Measurements from ENCODE around the gene LHX3. TPM values are rescaled to one million over a fixed set of nuclear protein-coding genes. Genes with fewer than 3 reads are reported as not detected.
A peak's percentile ranks its signal among the peaks of the same experiment; 100 is the strongest.

LHX3 gene
- total RNA-seq, 2 donors from 2014 or later: not detected

GRCh38 chr9:136172412-136173079, 32.4 kb downstream of the LHX3 start:
- Histone ChIP-seq H3K9me3 (no peaks in the 10 kb centered on the region), H3K4me1 (ENCODE audit: control insufficient read depth in 1 of 2, low read depth in 2 of 2) (no peaks in the 10 kb centered on the region), H3K4me3 (no peak overlapping the region), H3K36me3 (no peaks in the 10 kb centered on the region), H3K27me3 (replicated peaks; ENCODE audit: insufficient read depth) (no peaks in the 10 kb centered on the region), H3K27ac (no peak overlapping the region)
- ATAC-seq (ENCODE audit: insufficient number of reproducible peaks, low FRiP score, low read depth): no peak
- no peak for DNase-seq (ENCODE audit: low spot score)
- no peak for TF ChIP-seq CTCF (IDR thresholded peaks at IDR 0.05)

- TF ChIP-seq CTCF (IDR thresholded peaks at IDR 0.05): no peak
- H3K27ac ChIP-seq: no peak overlapping the region
- no peaks in the 10 kb centered on the region for H3K36me3 ChIP-seq
- ATAC-seq (ENCODE audit: insufficient number of reproducible peaks, low FRiP score, low read depth): no peak
- H3K9me3 ChIP-seq: no peaks in the 10 kb centered on the region
- H3K27me3 ChIP-seq (replicated peaks; ENCODE audit: insufficient read depth): no peaks in the 10 kb centered on the region
- no peak overlapping the region for H3K4me3 ChIP-seq
- no peak for DNase-seq (ENCODE audit: low spot score)
- no peaks in the 10 kb centered on the region for H3K4me1 ChIP-seq (ENCODE audit: control insufficient read depth in 1 of 2, low read depth in 2 of 2)
Observed at GRCh38 chr9:136171801-136172411, 33.0 kb downstream of the LHX3 start.

DNA sequence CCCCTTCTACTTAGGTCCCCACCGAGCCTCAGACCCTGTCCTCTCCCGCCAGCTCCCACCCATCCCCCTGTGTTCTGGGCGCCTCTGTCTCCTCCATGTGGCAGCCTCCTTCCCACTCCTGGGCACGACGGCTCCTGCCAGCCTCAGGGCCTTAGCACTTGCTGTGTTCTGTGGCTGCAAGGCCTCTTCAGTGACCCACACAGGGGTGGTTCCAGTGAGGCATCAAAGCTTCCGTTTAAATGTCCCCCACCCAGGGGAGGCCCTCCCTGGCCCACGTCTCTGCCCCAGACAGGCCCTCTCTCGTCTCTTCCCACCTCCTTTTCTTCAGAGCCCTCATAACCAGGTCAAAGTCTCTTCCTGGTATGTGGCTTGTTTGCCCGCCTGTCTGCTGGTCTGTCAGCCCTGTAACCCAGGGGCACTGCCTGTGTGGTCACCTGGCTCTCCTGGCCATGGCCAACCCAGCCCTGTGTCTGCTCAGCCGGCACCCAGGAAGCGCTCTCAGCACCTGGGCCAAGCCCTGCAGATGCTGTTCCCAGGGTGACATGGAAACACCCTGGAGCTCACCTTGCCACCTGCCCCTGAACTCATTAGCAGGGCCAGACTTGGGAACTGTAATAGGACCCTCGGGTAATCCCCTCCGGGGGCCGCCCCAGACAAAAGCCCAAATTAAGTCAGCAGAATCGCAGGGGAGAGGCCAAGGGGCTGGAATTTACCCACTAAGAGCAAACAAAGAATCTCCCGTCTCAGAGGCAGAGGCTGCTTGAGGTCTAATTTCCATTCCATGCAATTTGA, 33.7 kb downstream of the LHX3 start:
- ATAC-seq (ENCODE audit: insufficient number of reproducible peaks, low FRiP score, low read depth): no peak

GRCh38 chr9:136170006-136170901, 34.7 kb downstream of the LHX3 start:
- peak; percentile 27 for TF ChIP-seq CTCF (IDR thresholded peaks at IDR 0.05)
- no peaks in the 10 kb centered on the region for H3K36me3 ChIP-seq
- H3K4me1 ChIP-seq (ENCODE audit: control insufficient read depth in 1 of 2, low read depth in 2 of 2): no peaks in the 10 kb centered on the region
- H3K9me3 ChIP-seq: no peaks in the 10 kb centered on the region
- H3K27me3 ChIP-seq (replicated peaks; ENCODE audit: insufficient read depth): no peaks in the 10 kb centered on the region
- no peak for ATAC-seq (ENCODE audit: insufficient number of reproducible peaks, low FRiP score, low read depth)
- DNase-seq (ENCODE audit: low spot score): no peak
- no peak overlapping the region for H3K27ac ChIP-seq
- H3K4me3 ChIP-seq: no peak overlapping the region

More for the DNA sequence above, 33.7 kb downstream of the LHX3 start:
- no peak overlapping the region for H3K27ac ChIP-seq
- no peaks in the 10 kb centered on the region for H3K4me1 ChIP-seq (ENCODE audit: control insufficient read depth in 1 of 2, low read depth in 2 of 2)
- H3K9me3 ChIP-seq: no peaks in the 10 kb centered on the region
- no peaks in the 10 kb centered on the region for H3K27me3 ChIP-seq (replicated peaks; ENCODE audit: insufficient read depth)
- TF ChIP-seq CTCF (IDR thresholded peaks at IDR 0.05): no peak
- no peaks in the 10 kb centered on the region for H3K36me3 ChIP-seq
- H3K4me3 ChIP-seq: no peak overlapping the region
- no peak for DNase-seq (ENCODE audit: low spot score)
